Testis (tissue), 2 donors: ENCODE results near the gene ZDHHC8.

Experiments
- POLR2A ChIP-seq: fragments of 450-650 bp; IDR thresholded peaks from one replicate; pipeline ENCODE4 v1.6.1; 2017; ENCODE audit warnings: antibody characterized with exemption, mild to moderate bottlenecking, moderate library complexity
- TF ChIP-seq, protein P1 (sequence below), 3 experiments: fragments of 450-650 bp in 2 of 3; fragments of 200-600 bp in 1 of 3; sonication (generic) in 1 of 3; IDR thresholded peaks; one replicate each; pipeline ENCODE4 v1.5.1; 2016 to 2019; ENCODE audit warnings: antibody characterized with exemption in 3 of 3, mild to moderate bottlenecking in 2 of 3, moderate library complexity in 1 of 3

DNA sequence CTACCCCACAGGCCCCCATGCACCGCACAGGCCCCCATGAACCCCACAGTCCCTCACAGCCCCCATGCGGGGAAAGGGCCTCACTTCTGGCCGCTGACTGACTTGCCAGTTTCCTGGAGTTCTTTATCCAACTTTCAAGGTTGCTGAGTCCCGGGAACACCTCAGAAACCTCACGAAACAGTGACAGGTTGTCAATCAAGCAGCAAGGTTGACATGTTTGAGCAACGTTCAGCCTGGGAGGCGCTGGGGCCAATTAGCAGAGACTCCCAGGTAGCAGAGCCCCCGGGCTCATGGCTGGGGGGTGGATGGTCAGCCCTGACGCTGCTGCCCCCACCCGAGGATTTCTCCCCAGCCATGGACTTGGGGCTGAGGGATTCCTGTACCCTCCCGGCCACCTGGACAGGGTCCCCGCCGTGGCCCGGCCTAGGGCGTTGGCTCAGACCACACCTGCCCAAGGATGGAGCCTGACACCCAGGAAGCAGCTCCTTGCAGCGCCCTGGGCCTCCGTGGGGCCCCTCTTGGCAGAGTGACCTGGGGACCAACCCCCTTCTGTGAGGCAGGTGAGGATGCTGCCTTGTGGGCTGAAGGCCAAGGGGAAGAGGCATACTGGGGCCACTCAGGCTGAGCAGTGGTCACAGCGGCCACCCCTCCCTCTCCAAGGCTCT, 53.0 kb downstream of the ZDHHC8 start:
- no peak for TF ChIP-seq POLR2A
- TF ChIP-seq, protein P1, sequence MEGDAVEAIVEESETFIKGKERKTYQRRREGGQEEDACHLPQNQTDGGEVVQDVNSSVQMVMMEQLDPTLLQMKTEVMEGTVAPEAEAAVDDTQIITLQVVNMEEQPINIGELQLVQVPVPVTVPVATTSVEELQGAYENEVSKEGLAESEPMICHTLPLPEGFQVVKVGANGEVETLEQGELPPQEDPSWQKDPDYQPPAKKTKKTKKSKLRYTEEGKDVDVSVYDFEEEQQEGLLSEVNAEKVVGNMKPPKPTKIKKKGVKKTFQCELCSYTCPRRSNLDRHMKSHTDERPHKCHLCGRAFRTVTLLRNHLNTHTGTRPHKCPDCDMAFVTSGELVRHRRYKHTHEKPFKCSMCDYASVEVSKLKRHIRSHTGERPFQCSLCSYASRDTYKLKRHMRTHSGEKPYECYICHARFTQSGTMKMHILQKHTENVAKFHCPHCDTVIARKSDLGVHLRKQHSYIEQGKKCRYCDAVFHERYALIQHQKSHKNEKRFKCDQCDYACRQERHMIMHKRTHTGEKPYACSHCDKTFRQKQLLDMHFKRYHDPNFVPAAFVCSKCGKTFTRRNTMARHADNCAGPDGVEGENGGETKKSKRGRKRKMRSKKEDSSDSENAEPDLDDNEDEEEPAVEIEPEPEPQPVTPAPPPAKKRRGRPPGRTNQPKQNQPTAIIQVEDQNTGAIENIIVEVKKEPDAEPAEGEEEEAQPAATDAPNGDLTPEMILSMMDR (IDR thresholded peaks at IDR 0.05): no peak
